Mesangial cell (primary cell): ENCODE data around the gene CDK3. TPM values are rescaled to one million over a fixed set of nuclear protein-coding genes. Genes with fewer than 3 reads are reported as not detected.

Experiments used
- total RNA-seq: library from RNA; depleted of rRNA; stranded (reverse); fragments of >200 nt; gene quantifications from 2 replicates; pipeline ENCODE4 v1.2.3, GENCODE V29; 2015

CDK3 gene
- 2.4 and 2.9 TPM in 2 replicates for total RNA-seq

DNA sequence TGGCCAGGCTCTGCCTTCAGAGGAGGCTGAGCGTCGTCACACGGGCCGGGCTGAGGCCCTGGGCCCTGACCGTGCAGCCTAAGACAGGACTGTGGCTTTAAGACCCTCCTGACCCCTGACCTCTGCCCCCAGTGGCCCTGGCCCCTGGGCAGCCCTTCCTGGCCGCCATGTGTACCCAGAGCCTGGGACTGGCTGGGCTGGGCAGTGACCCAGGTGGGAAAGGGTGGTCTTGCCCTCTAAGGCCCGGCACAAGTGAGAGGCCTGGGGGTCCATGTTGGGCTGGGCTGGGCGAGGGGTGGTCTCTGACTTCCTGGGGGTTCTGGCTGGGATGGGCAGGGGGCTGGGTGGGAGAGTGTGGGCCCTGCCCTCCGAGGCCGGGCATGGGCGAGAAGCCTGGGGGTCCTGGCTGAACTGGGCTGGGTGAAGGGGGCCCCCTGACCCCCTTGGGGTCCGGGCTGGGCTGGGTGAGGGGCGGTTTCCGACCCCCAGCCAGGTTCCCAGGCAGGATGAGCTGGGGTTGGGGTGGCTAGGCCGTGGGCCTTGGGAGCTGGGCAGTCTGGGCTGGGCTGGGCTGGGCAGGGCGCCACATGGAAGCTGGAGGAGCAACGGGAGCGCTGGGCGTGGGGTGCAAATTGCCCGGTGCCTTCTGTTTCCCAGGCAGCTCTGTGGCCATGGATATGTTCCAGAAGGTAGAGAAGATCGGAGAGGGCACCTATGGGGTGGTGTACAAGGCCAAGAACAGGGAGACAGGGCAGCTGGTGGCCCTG lies at the start of gene CDK3:
CDK3 (plus strand) TSS at position 101 of the 767 bp plus-strand sequence; CDS start at position 672, 571 bp downstream.

DNA sequence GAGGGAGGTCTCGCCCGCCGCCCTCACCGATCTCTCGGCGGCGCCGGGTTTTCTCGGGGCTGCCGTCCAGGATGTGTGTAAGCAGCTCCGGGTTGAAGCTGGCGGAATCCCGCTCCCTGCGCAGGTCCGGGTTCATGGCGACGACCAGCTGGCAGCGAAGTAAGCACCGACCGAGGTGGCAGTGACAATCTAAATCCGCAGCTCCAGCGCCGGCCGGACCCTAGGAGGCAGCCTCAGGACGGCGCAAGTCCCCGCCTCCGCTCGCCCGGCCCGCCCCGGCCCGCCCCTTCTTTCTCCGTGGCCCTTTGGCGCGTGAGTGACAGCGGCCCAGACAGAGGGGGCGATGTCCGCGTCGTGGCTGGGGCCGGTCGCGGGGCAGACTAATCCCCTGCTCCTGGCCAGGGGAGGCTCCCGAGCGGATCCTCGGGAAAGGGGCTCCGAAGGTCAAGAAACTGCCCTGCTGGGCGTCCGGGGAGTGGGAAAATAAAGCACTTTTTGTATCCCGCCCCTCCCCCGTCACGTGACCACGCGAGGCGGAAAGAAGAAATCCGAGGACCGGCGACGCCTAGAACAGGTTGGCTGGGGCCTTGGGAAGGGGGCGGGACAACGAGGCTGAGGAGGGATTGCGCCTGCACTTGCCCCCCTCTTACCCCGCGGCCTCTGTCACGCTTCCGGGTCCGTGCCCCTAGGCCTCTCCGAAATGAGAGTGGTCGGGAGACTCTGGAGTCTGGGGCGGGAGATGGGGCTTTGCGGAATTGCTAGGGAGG lies 21.5 kb upstream of the CDK3 start, which contains the start of the genes ACOX1 and TEN1:
ACOX1 (minus strand) TSS at position 229 of the 767 bp plus-strand sequence; CDS start at position 136, 93 bp downstream.
TEN1 (plus strand) TSS at position 303 of the 767 bp plus-strand sequence. CDS start 6,953 bp downstream, outside the sequence.

DNA sequence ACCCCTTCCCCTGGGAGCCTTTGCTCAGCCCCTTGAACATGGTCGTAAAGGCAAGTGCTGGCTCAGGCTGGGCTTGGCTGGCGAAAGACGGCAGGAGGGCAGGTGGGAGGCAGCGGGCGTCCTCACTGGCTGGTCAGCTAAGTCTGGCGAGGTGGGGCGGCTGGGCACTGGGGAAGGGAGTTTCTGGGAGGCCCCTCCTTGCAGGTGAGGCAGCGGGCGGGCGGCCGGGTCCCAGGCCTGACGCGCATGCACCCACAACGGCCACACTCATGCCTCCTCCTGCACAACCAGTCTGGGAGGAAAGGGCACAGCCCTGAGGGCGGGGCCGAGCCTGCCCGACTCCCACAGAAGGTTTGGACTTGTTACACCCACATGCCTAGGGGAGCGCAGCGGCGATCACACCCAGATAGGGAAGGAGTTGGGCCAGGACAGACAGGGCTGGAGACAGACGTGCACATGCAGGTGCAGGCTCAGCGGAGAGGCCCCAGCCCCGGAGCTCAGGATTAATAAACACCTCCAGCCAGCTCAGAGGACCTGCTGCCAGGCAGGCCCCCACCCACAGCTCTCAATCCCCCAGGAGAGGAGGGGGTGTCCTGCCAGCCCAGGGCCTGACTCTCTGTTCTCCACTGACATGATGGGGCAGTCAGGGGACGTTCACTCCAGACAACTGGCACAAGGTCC lies 26.6 kb downstream of the CDK3 start, which contains the start of gene EVPL:
EVPL (minus strand) TSS at position 148 of the 681 bp plus-strand sequence; CDS start at position 40, 108 bp downstream.

Other genes with a start within 250 kb of the CDK3 start
- gene GALK1, start 235.7 kb upstream of the CDK3 start, total RNA-seq, result 58.3 and 61.6 TPM in 2 replicates
- gene UNK, start 216.0 kb upstream of the CDK3 start, total RNA-seq, result 17.5 and 23.6 TPM in 2 replicates
- 5.1 and 15.7 TPM in 2 replicates for gene UNC13D, start 156.5 kb upstream of the CDK3 start, total RNA-seq
- gene WBP2, start 145.5 kb upstream of the CDK3 start, total RNA-seq, result 55.2 and 85.8 TPM in 2 replicates
- gene TRIM47, start 122.3 kb upstream of the CDK3 start, total RNA-seq, result 32.8 and 41.4 TPM in 2 replicates
- gene TRIM65, start 103.9 kb upstream of the CDK3 start, total RNA-seq, result 29.5 and 32.6 TPM in 2 replicates
- gene MRPL38, start 96.0 kb upstream of the CDK3 start, total RNA-seq, result 45.3 and 52.8 TPM in 2 replicates
- 6.6 and 8.0 TPM in 2 replicates for gene FBF1, start 59.8 kb upstream of the CDK3 start, total RNA-seq
- 24.0 and 30.6 TPM in 2 replicates for gene ACOX1, start 21.7 kb upstream of the CDK3 start, total RNA-seq
- gene TEN1, start 21.6 kb upstream of the CDK3 start, total RNA-seq, result 23.0 and 36.8 TPM in 2 replicates
- 11.7 and 21.4 TPM in 2 replicates for gene EVPL, start 26.5 kb downstream of the CDK3 start, total RNA-seq
- gene SRP68, start 71.7 kb downstream of the CDK3 start, total RNA-seq, result 33.8 and 41.1 TPM in 2 replicates
- gene GALR2, start 73.9 kb downstream of the CDK3 start, total RNA-seq, result 0.16 and 1.3 TPM in 2 replicates
- not detected in 2 replicates for gene ZACN, start 78.3 kb downstream of the CDK3 start, total RNA-seq
- 64.9 and 77.6 TPM in 2 replicates for gene EXOC7, start 102.9 kb downstream of the CDK3 start, total RNA-seq
- 0.81 and 5.8 TPM in 2 replicates for gene FOXJ1, start 140.4 kb downstream of the CDK3 start, total RNA-seq
- gene RNF157, start 239.6 kb downstream of the CDK3 start, total RNA-seq, result 2.4 and 4.9 TPM in 2 replicates